Globus pallidus (tissue), 1 donor: Measurements from ENCODE around the gene BYSL.
A peak's percentile ranks its signal among the peaks of the same experiment; 100 is the strongest.
"Not testable (repeated sequence)": the region's sequence is repeated elsewhere in the genome, so short reads cannot be mapped to it uniquely, and the experiment has no call there.

Experiments used
- DNase-seq: peaks from one replicate; pipeline ENCODE4 v3.0.0-alpha.2; 2015; ENCODE audit warnings: low spot score

BYSL gene

DNA sequence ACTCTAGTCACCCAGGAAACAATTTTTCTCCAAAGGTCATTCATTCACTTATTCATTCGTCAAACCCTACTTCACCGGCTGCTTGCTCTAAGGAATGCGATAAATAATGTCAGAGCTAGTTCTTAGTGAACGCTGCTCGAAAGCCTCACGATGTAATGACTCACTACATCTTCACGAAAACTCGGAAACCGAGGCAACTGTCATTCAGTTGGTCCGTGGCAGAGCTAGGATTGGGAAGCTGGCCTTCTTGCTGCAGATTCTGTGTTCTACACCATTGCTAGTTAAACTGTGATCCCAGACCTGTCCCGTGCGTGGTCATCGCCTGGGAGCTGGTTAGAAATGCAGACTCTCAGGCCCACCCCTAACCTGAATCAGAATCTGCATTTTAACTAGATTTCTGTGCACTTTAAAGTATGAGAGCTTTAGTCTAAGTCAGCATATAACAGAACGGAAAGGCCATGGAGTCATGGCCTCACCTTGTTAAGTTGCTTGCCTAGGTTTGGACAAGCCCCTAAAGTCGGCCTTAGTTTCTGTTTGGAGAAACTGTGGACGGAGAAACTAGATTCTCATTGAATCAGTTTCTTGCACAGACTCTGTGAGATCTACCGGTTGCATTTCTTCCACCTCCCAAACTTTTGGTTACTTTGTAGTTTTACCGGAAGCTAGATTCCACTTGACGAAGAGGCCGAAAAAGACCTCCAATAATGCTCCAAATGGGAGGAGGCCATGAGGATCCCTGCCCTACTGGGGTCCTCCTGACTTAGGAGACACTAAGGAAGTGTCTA lies 21.0 kb downstream of the BYSL start:
- no peak for DNase-seq

DNA sequence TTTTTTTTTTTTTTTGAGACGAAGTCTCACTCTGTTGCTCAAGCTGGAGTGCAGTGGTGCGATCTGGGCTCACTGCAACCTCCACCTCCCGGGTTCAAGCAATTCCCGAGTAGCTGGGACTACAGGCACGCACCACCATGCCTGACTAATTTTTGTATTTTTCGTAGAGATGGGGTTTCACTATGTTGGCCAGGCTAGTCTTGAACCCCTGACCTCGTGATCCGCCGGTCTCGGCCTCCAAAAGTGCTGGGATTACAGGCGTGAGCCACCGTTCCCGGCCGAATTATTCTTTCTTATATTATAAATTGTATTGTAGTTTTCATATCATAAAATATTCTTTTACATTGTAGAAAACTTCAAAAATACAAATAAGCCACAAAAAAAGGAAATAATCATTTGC lies 21.6 kb downstream of the BYSL start:
- not testable (repeated sequence) for DNase-seq

DNA sequence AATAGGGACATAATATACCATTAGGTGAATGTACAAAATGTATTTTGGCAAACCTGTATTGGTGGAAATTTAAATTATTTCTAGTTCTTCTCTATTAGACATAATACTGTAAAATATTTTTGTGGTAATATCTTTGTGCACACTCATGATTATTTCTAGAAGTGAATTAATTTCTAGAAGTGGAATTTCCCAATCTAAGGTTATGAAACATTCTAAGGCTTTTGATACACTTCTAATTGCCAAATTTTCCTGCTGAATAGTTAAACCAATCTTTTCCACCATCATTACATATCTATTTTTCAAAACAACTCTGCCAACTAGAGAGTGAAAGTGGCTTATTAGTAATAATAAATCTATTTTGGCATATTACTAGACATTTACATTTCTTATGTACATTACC lies 22.2 kb downstream of the BYSL start:
- no peak for DNase-seq

DNA sequence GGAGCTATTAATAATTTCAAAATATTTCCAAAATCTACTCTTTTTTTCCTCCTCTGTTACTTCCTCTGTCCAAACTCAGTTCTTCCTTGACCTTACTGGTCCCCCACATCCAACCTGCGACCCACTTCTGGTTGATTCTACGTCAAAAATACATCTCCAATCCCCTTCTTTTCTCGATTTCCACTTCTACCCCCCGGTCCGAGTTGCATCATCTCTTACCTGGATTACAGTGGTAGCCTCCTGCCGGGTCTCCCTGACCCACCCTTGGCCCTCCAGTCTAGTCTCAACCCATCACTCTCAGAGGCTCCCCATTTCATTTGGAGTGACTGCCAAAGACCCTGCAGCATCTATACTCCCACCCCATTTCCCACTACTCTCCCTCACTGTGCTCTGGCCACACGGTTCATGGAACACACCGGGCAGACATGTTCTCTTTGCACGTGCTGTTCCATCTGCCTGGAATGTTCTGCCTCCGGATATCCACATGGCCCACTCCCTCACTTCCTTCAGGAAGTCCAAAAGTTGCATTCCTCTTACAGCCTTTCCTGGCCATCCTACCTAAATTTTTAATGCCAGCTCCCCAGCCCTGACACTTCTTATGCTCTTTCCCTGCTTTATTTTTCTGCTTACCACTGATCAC lies 26.4 kb downstream of the BYSL start:
- DNase-seq = no peak

DNA sequence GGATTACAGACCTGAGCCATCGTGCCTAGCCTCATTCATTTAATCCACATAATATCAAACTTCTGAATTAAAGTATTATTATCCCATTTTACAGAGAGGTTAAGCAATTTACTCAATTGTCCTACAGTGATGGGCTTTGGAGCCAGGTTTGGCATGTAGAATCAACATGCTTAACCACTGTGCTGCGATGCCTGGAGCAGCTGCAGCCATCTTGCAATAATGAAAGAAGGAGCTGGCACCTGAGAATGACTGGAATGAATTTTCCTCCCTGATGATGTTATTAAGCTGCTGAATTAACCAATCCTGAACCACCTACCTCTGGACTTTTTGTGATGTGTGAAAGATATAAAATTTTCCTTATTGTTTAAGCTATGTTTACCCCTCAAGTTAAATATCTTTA lies 33.4 kb downstream of the BYSL start:
- DNase-seq = no peak

DNA sequence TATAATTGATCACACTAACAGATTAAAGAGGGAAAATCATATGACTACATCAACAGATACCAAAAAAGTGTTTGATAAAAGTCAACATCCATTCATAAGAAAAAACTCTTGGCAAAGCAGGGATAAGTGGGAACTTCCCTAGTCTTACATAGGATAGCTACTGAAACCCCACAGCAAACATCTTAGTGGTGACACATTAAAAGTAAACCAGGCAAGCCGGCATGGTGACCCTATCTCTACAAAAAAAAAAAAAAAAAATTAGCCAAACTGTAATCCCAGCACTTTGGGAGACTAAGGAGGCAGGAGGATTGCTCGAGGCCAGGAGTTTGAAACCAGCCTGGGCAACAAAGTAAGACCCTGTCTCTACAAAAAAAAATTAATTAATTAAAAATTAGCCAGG lies 34.1 kb downstream of the BYSL start:
- no peak for DNase-seq

DNA sequence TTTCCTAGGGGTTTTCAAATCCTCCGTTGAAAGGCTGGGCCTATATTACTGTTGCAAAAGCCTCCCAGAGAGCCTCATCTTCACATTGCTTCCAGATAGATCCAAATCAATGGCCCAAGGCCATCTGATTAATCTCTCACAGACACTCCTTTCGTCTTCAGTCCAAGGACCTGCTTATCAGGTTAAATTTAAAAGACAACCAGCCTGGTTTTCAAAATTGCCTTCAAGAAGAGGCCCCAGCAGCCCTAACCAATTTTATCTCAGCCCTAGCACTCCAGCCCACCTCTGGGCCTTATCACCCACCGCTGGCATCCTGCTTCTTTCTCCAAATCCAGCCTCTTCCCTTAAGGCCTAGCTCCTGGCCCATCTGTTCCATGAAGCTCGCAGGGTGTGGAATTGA lies 35.8 kb downstream of the BYSL start:
- no peak for DNase-seq

DNA sequence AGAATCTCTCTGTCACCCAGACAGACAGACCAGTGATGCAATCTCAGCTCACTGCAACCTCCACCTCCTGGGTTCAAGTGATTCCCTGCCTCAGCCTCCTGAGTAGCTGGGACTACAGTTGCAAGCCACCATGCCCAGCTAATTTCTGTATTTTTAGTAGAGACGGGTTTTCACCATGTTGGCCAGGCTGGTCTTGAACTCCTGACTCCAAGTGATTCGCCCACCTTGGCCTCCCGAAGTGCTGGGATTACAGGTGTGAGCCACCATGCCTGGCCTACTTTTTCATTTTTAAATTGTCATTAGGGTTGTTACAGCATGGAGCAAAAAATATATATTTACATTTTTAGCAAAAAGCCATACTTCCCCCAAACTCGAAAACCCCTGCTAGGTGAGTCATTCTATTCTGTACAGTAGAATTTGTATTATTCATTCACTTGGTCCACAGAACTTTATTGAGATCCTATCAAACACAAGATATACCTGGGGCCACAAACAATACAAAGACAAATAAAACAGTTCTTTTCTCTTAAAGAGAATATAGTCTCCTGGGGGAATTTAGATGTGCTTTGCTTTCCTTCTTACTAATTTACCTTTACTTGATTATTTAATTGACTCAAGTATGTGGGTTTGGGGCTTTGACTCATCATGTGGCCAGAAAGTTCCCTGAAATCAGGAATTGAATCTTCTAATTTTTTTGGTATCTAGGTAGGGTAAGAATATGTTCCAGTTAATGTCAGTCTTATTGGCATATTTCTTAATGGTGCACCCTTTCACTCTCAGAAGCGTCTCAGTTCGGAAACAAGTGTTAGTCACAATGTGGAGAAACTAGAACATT lies 36.9 kb downstream of the BYSL start:
- no peak for DNase-seq

DNA sequence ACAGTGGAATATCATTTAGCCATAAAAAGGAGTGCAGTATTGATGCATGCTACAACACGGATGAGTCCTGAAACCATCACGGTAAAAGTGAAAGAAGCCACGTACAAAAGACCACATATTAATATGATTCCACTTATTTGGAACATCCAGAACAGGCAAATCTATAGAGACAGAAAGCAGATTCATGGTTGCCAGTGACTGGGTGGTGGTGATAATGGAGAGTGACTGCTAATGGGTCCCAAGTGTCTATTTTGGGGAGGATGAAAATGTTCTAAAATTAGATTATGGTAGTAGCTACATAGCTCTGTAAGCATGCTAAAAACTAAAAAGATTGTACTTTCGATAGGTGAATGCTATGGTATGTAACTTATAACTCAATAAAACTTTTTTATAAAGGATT lies 38.7 kb downstream of the BYSL start:
- no peak for DNase-seq

DNA sequence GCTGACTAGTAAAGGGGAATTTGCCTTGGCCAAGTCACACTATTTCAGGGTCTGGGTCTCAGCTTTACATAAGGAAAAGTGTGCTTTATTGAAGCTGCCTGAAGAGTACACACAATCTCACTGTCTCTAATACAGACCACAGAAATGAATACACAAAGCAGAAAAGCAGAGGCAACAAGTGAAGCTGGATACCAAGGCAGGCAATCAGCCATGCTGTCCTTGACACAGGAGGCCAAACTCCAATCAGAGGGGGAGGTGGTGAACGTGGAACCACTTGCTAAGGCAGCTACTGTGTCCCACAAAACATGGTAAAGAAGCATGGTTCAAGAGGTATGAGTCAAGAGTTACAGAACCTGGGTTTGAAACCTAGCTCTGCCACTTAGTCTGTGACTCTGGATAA lies 42.1 kb downstream of the BYSL start:
- no peak for DNase-seq

DNA sequence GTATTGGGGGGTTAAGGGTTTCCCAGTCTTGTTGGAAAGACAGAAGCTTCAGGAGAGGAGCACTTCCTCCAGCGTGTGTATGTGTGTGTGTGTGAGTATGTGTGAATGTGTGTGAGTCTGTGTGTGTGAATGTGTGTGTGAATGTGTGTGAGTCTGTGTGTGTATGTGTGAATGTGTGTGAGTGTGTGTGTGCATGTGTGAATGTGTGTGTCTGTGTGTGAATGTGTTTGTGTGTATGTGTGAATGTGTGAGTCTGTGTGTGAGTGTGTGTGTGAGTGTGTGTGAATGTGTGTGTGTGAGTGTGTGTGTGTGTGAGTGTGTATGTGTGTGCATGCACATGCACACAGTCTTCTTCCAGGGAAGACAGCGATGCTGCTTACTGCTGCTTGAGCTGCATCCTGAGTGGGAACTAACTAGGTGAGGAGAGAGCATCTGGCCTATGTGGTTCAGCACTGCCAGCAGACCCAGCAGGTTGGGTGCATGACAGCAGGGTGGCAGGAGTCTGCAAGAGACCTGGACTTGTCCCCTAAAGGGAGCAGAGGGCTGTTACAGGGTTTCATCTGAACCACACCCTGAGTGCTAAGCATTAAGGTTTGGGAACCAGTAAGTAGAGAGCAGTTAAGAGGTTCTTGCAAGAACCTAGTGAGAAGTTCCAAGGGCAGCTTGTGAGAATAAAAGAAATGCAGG lies 43.0 kb downstream of the BYSL start:
- DNase-seq = no peak

DNA sequence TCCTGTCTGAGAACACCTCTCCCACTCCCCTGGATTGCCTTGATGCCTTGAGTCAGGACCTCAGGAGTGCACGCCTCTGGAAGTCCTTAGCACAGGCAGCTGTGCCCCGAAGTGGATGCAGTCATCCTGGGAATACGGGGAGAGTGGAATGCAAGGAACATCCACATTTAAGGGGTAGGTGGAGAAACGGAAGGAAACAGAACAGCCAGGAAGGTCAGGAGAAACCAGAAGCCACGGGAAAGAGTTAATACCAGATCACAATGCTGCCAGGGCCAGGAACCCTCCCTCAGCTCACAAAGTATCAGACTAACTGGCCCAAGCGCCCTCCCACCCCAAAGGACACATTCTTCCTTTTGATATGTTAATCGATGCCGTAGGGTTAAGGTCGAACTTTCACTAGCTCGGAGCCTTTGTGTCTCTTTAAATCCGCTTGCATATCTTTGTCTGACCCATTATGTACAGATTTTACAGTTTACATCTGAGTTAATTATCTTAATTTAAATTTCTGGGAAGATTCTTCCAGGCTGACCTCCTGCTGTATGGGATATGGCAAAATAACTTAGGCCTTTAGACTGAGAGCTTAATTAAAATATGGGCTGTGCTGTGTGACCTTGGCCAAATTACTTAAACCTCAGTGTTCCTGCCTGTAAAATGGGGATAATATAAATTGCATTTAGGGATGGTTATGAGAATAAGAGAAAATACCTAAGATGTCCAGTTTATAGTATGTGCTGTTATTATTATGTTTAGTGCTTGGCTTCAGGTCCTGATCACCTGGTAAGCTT lies 44.3 kb downstream of the BYSL start:
- DNase-seq = no peak

DNA sequence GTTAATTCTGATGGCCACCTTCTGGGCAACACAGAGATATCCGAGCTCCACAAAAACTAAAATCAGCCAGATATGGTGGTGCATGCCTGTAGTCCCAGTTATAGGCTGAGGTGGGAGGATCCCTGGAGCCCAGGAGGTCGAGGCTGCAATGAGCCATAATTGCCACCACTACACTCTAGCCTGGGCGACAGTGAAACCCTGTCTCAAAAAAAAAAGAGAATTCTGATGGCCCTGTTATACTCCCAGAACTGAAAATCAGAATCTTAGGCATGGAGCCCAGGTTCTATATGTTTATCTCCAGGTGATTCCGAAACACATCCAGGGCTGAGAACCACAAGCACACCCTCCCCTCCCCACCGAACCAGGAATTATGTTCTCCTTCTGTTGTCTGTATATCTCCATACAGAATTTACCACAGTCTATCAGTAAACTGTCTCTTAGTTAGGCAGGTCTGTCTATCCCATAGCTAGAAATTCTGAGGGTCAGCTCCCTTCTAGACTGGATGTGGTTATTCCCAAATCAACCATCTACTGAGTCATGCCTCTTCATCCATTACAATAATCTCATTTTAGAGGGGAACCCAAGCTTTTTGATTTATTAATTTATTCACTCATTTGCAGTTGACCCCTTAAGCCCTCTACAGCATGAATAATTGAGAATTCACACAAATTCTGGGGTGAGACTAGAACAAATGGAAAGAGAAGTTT lies 45.1 kb downstream of the BYSL start:
- no peak for DNase-seq

DNA sequence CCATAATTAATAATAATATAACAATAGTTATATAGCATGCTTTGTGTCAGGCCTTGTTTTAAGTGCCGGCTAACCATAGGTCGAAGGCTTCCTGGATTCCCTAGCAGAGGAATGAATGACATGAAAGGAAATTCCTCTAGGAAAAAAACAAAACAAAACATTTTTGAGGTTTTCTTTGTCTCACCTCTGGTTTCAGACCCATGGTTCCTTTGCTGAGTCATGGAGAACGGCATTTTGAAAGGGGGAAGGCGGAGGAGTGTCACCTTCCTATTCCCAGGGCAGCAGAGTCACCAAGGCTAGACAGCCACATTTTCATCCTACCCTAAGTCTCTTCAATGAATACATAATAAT lies 45.6 kb downstream of the BYSL start:
- DNase-seq = no peak

DNA sequence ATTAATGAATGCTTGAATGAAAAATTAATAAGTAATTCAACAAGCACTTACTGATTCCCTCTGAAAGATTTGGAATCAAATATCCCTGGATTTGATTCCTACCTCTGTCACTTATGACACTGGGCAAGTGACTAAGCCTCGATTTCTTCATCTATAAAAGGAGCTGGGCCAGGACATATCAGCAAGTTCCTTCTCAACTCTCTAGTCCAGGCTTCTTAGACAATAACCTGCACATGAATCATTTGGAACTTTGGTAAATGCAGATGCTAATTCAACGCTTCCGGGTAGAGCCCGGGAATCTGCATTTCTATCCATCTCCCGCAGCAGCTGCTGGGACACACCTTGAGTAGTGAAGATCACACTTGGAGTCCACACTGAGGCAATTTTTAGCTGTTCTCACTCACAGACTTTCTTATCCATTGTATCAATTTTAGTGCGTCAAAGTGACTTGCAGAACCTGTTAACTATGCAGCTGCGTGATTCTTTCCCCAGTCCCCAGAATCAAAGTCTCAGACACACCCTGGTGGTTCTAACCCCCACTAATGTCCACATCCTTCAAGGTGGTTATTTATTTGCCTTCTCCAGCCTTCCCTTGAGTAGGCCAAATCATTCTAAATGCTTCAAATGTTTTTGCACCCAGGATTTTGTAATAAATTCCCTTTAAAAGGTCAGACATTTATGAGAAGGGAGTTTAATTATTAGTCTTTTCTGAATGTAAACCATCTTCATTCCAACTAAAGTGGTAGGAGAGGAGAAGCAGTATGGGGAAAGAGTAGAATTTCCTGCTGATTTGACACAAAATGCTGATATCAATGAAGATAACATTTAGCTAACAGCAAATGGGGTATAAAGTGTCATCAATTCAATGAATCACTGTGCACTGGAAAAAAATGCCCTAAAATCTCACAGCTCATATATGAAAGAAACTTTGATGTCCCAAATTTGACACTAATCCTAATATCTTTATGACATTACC lies 46.3 kb downstream of the BYSL start:
- no peak for DNase-seq

DNA sequence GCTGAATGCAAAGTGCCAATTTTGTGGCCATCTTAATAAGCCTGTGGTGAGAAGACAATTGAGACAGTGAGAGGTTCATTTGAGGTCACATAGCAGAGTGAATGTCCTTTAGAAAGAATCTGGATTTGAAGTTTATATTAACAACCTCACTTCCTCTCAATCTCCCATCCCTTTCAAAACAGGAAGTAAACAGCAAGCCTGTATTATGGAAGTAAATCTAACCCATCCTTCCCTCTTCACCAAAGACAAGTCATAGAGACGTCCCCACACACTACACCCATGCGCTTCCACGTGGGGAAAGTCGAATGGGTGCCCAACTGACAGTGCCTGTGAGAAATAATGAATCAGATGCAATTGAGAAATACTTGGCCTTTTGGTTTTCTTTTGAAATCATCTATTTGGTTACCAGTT lies 49.1 kb downstream of the BYSL start:
- peak; percentile 1 for DNase-seq

DNA sequence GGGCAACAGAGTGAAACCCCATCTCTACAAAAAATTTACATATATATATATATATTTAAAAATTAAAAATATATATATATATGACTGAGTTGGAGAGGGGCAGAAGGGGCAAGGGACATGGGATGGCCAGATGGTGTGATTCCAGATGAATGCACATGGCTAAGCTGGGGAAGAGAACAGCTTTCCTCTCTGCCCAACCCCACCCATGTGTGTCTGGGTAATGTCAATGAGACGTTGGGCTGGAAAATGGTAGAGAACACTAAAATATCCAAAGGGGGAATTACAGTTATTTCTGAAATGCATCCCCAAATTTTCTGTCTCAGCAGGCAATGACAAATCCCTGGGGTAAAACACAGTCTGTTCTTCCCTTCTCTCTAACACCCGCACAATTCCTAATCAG lies 51.5 kb downstream of the BYSL start:
- DNase-seq = no peak

DNA sequence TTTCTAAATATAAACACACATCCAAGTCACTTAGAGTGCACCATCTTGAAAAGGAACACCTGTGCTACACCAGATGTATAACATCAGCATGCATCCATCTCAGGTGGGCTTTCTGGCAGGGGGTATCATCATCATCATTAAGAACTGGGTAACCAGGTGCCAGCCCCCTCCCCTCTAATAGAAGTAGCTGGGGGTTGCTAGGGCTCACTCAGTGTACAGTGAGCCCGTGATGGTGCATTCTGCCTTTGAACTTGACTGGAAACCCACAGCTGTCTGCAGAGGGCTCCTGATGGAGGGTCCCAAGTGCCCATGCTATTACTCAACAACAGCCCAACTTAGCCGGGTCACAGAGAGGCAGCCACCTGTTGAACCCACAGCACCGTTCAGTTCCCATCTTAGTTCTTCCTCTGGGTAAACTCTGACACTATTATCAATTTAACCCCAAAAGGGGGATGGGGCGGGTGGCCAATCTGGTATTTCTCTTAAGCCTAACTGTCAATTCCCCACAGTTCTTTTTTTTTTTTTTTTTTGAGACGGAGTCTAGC lies 53.1 kb downstream of the BYSL start:
- no peak for DNase-seq

DNA sequence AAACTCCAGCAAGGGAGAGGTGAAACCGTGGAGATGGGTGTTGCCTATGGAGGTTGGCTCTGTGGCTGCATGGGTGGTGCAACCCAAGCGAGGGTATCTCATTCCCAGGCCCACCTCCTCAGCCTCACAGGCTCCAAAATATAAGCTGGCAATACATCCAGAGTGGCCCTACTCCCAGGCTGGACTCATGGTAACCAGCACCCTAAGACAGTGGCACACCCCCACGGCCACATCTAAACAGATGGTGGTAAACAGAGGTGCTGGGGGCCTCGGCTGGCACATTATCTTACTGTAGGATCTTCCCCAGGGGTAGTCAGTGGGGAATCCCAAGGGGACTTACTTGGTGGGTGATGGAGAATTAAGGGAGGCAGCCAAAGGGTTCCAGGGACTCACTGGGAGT lies 54.0 kb downstream of the BYSL start:
- no peak for DNase-seq
